LNCaP clone FGC (cell line): ENCODE data around the gene STAP2.

ENCODE experiments used
- DNase-seq: peaks from one replicate; pipeline ENCODE4 v3.0.0-alpha.2; 2011; ENCODE audit warnings: low read depth
- H3K4me3 ChIP-seq: 2 replicates; pipeline ENCODE4 v1.5.1; 2011; ENCODE audit warnings: mild to moderate bottlenecking, low read depth, low read length, control low read depth
- TF ChIP-seq, protein P1 (sequence below): IDR thresholded peaks from 2 replicates; pipeline ENCODE4 v1.5.1; 2012; ENCODE audit warnings: mild to moderate bottlenecking; ENCODE audit not compliant: control insufficient read depth, insufficient read depth; ENCODE audit errors: extremely low read depth

STAP2 gene

DNA sequence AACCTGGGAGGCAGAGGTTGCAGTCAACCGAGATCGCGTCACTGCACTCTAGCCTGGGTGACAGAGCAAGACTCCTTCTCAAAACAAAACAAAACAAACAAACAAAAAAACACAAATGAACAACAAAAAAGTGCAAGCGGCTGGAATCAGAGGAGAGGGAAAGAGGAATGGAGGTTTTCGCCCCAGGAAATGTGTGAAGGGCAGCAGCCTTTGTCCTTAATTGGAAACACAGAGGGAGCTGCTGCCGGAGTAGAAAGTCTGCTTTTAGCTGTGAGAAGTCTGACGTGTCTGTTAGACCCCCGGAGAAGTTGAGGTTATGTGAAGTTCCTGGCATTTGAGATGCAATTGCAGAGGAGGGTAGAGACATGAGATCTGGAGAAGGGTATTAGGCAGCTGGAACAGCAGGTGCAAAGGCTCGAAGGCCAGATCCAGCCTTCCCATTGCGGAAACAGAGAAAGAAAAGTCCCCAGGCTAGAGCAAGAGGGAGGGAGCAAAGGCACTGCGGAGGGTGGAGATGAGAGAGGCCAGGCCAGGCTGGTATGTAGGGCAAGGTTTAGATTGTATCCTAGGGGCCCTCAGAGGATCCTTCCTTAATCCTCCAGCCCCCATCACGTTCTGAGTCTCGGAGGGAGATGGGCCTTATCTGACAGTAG lies 36.9 kb downstream of the STAP2 start:
- TF ChIP-seq, protein P1, sequence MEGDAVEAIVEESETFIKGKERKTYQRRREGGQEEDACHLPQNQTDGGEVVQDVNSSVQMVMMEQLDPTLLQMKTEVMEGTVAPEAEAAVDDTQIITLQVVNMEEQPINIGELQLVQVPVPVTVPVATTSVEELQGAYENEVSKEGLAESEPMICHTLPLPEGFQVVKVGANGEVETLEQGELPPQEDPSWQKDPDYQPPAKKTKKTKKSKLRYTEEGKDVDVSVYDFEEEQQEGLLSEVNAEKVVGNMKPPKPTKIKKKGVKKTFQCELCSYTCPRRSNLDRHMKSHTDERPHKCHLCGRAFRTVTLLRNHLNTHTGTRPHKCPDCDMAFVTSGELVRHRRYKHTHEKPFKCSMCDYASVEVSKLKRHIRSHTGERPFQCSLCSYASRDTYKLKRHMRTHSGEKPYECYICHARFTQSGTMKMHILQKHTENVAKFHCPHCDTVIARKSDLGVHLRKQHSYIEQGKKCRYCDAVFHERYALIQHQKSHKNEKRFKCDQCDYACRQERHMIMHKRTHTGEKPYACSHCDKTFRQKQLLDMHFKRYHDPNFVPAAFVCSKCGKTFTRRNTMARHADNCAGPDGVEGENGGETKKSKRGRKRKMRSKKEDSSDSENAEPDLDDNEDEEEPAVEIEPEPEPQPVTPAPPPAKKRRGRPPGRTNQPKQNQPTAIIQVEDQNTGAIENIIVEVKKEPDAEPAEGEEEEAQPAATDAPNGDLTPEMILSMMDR, result no peak

DNA sequence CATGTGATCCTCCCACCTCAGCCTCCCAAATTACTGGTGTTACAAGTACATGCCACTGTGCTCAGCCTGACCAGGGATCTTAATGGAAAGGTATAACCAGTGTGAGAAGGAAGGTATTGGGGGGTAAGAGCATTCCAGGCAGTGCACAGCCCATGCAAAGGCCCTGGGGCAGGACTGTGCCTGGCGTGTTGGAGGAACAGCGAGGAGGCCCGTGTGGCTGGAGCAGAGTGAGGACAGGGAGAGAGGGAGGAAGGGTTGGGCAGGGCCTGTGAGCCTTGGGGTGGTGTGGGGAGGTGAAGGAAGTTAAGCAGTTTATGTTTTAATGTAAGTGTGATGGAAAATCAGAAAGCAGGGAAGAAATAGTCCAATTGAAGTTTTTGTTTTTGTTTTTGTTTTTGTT lies 38.0 kb downstream of the STAP2 start:
- TF ChIP-seq, protein P1, result no peak
- no peak overlapping the region for H3K4me3 ChIP-seq
- no peak for DNase-seq

More for the DNA sequence above, 36.9 kb downstream of the STAP2 start:
- no peak for DNase-seq
- H3K4me3 ChIP-seq, result no peak overlapping the region

DNA sequence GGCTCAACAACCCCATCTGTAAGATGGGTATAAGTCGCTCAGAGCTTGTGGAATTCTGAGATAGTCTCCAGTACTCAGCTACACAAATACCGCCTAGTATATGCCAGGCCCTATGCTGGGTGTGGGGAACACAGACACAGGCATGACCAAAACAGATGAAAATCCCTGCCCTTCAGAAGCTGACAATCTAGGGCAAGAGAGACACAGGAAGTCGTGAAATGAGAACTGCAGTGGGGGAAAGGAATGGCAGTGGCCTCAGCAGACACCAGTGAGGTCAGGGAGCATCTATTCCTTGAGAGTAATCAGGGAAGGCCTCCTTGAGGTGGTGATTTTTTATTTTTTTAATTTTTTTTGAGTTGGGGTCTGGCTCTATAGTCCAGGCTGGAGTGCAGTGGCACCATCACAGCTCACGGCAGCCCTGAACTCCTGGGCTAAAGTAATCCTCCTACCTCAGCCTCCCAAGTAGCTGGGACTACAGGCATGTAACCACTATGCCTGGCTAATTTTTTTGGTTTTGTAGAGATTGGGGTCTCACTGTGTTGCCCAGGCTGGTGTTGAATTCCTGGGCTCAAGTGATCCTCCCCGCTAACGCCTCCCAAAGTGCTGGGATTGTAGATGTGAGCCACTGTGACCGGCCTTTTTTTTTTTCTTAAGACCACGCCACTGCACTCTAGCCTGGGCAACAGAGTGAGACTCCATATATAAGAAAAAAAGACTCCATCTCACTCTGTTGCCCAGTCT lies 39.6 kb downstream of the STAP2 start:
- no peak overlapping the region for H3K4me3 ChIP-seq
- TF ChIP-seq, protein P1, result no peak
- no peak for DNase-seq

DNA sequence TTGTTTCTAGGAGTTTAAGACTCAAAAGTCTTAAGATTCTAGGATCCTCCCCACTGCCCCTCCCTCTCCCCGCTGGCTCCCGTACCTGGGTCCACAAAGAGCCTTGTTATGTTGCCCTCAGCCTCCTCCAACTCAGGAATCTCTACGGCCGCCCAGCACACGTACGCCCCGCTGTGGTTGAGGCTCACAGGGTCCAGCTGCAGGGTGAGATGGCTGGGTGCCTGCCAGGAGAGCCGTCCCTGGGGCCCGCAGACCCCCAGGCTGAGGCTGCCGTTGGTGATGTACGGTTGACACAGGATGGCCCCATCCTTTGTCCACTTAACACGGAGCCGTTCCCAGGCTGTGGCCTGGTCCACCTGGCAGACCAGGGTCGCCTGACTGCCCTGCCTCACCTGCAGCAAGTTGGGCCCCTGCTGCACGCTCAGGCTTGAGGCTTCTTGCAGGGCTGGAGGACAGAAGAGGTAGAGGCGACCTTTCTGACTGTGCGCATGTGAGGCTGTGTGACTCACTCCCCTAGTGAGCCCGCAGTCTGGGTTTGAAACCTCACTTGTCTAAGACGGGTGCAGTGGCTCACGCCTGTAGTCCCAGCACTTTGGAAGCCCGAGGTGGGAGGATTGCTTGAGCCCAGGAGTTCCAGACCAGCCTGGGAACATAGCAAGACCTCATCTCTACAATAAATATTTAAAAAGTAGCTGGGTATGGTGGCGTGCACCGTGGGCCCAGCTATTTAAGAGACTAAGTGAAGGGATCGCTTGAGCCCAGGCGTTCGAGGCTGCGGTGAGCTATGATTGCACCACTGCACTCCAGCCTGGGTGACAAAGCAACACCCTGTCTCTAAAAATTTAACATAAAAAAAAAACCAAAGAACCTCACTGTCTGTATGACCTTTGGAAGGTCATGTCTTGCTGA lies 40.5 kb downstream of the STAP2 start:
- TF ChIP-seq, protein P1, result no peak
- no peak for DNase-seq
- H3K4me3 ChIP-seq, result no peak overlapping the region

DNA sequence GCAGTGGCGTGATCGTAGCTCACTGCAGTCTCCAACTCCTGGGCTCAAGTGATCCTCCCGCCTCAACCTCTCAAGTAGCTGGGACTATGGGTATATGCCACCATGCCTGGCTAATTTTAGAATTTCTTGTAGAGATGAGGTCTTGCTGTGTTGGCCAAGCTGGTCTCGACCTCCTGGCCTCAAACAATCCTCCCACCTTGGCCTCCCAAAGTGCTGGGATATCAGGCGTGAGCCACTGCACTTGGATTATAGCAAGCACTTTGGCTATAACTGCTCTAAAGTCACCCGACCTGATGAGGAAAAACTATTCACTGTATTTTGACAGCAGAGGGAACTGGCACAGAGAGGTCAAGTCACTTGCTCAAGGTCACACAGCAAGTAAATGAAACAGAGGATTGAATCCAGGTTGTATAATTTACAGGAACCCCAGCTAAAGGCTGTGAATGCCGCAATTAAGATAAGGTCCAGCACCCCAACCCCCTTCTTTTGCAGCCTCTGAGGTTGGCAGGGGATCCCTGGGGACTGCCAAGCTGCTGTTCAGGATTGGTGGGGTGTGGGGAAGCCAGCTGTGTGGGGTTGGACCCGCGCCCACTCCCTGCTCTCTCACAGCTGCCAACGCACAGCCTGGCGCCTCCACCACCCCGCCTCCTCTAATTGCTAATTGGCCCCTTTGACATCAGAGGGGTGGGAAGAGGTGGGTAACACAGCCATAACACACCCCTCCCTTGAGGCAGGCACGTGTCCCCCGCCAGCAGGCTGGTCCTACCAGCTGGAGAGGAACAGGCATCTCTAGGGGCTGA lies 42.5 kb downstream of the STAP2 start:
- H3K4me3 ChIP-seq, result no peak overlapping the region
- TF ChIP-seq, protein P1, result no peak
- DNase-seq, result no peak

DNA sequence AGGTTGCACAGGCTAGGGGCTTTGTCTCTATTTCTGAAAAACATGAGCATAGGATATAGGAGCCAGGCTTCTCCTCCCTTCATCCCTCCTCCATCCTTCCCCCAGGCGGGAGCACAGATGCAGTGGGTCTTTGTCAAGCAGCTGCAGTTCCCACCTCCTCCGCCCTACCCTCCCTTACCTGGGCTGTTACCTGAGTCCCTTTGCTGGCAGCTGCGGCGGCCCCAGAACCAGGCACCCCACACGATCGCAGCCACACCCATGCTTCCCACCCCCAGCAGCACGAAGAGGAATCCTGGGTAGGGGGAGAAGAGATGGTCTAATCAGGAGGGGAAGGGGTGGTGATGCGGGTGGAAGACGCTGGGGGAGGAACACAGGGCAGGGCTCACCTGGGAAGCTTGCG lies 44.2 kb downstream of the STAP2 start:
- no peak overlapping the region for H3K4me3 ChIP-seq
- TF ChIP-seq, protein P1, result no peak
- no peak for DNase-seq
